GM23338 (cell line): ENCODE data around the gene RIPPLY2. TPM values are rescaled to one million over a fixed set of nuclear protein-coding genes. Genes with fewer than 3 reads are reported as not detected.

Experiments used
- ATAC-seq: fragments of 200-7000 bp; cut with Tn5 transposase; 3 replicates; pipeline ENCODE4 v1.9.1; 2020
- DNase-seq: peaks from one replicate; pipeline ENCODE4 v3.0.0-alpha.2; 2015; ENCODE audit warnings: low spot score
- H2AFZ ChIP-seq: fragments of 200-600 bp; sonication (generic); 2 replicates; pipeline ENCODE4 v1.8.0; 2016; ENCODE audit warnings: antibody characterized with exemption, mild to moderate bottlenecking, moderate library complexity
- H3F3A ChIP-seq: fragments of 200-600 bp; sonication (generic); replicated peaks from 2 replicates; pipeline ENCODE4 v1.8.0; 2017; ENCODE audit warnings: antibody characterized with exemption, mixed run types, low read depth
- H3K27ac ChIP-seq: fragments of 200-600 bp; sonication (generic); 2 replicates; pipeline ENCODE4 v1.6.1; 2016; ENCODE audit warnings: low read depth
- H3K27me3 ChIP-seq: fragments of 200-600 bp; sonication (generic); 2 replicates; pipeline ENCODE4 v1.8.0; 2016; ENCODE audit warnings: mild to moderate bottlenecking, mixed run types, moderate library complexity; ENCODE audit not compliant: insufficient read depth
- H3K36me3 ChIP-seq: fragments of 200-600 bp; sonication (generic); 2 replicates; pipeline ENCODE4 v1.8.0; 2016; ENCODE audit warnings: mild to moderate bottlenecking; ENCODE audit not compliant: insufficient read depth
- H3K4me1 ChIP-seq: fragments of 200-600 bp; sonication (generic); 2 replicates; pipeline ENCODE4 v1.8.0; 2016; ENCODE audit warnings: mild to moderate bottlenecking, moderate library complexity; ENCODE audit not compliant: insufficient read depth
- H3K4me2 ChIP-seq: fragments of 200-600 bp; sonication (generic); 2 replicates; pipeline ENCODE4 v1.7.1; 2017; ENCODE audit warnings: mixed run types
- H3K4me3 ChIP-seq: fragments of 200-600 bp; sonication (generic); 2 replicates; pipeline ENCODE4 v1.6.1; 2016; ENCODE audit warnings: mixed run types
- H3K79me2 ChIP-seq: fragments of 200-600 bp; sonication (generic); replicated peaks from 2 replicates; pipeline ENCODE4 v1.8.0; 2017; ENCODE audit warnings: mild to moderate bottlenecking; ENCODE audit not compliant: insufficient read depth
- H3K9me2 ChIP-seq: fragments of 200-600 bp; sonication (generic); 2 replicates; pipeline ENCODE4 v1.8.0; 2017; ENCODE audit not compliant: insufficient read depth
- H4K20me1 ChIP-seq: fragments of 200-600 bp; sonication (generic); replicated peaks from 2 replicates; pipeline ENCODE4 v1.8.0; 2017; ENCODE audit warnings: mild to moderate bottlenecking; ENCODE audit not compliant: insufficient read depth
- H3K27ac Mint-ChIP-seq: 2 replicates; pipeline ENCODE4 v1.8.0; 2020; ENCODE audit warnings: inconsistent platforms, mild to moderate bottlenecking, moderate library complexity, mixed read lengths
- H3K27me3 Mint-ChIP-seq: 3 replicates; pipeline ENCODE4 v1.8.0; 2022; ENCODE audit warnings: low read depth, mild to moderate bottlenecking, moderate library complexity, mixed read lengths, inconsistent platforms; ENCODE audit not compliant: insufficient read depth, poor library complexity
- H3K36me3 Mint-ChIP-seq: 3 replicates; pipeline ENCODE4 v1.8.0; 2021; ENCODE audit warnings: low read depth, mild to moderate bottlenecking, inconsistent platforms, moderate library complexity, mixed read lengths
- H3K4me1 Mint-ChIP-seq: 3 replicates; pipeline ENCODE4 v1.8.0; 2020; ENCODE audit warnings: mild to moderate bottlenecking, inconsistent platforms, mixed read lengths
- H3K4me3 Mint-ChIP-seq: 3 replicates; pipeline ENCODE4 v1.8.0; 2021; ENCODE audit warnings: moderate library complexity, mild to moderate bottlenecking, inconsistent platforms, mixed read lengths
- H3K9me3 Mint-ChIP-seq: 3 replicates; pipeline ENCODE4 v1.8.0; 2020; ENCODE audit warnings: moderate library complexity, mild to moderate bottlenecking, inconsistent platforms, mixed read lengths
- CREB1 ChIP-seq: fragments of 250-450 bp; sonication (Bioruptor Pico); IDR thresholded peaks from 2 replicates; pipeline ENCODE4 v1.5.0; 2020; ENCODE audit warnings: low read depth, mild to moderate bottlenecking, moderate library complexity
- EZH2 ChIP-seq: fragments of 200-600 bp; sonication (generic); IDR thresholded peaks from one replicate; pipeline ENCODE4 v1.8.0; 2017; ENCODE audit warnings: antibody characterized with exemption, mild to moderate bottlenecking, low read depth; ENCODE audit not compliant: unreplicated experiment
- EZH2phosphoT487 ChIP-seq: fragments of 200-600 bp; sonication (generic); IDR thresholded peaks from one replicate; pipeline ENCODE4 v1.8.1; 2018; ENCODE audit warnings: antibody characterized with exemption; ENCODE audit not compliant: unreplicated experiment
- JUNB ChIP-seq: IDR thresholded peaks from one replicate; pipeline ENCODE4 v1.6.1; 2016; ENCODE audit warnings: antibody characterized with exemption; ENCODE audit not compliant: unreplicated experiment
- NANOG ChIP-seq: IDR thresholded peaks from 2 replicates; pipeline ENCODE4 v1.6.1; 2016; ENCODE audit warnings: antibody characterized with exemption, borderline replicate concordance
- POLR2AphosphoS5 ChIP-seq: IDR thresholded peaks from 2 replicates; pipeline ENCODE4 v1.6.1; 2016; ENCODE audit warnings: antibody characterized with exemption, low read depth
- STAT1 ChIP-seq: IDR thresholded peaks from one replicate; pipeline ENCODE4 v1.6.1; 2016; ENCODE audit warnings: antibody characterized with exemption; ENCODE audit not compliant: unreplicated experiment
- ZNF114 ChIP-seq: fragments of 250-450 bp; sonication (Bioruptor Pico); IDR thresholded peaks from 2 replicates; pipeline ENCODE4 v1.5.0; 2020; ENCODE audit warnings: mild to moderate bottlenecking, moderate library complexity
- ZNF331 ChIP-seq: fragments of 250-450 bp; sonication (Bioruptor Pico); IDR thresholded peaks from 2 replicates; pipeline ENCODE4 v1.5.0; 2020; ENCODE audit warnings: low read depth, mild to moderate bottlenecking, moderate library complexity
- polyA plus RNA-seq: library from polyadenylated mRNA; unstranded; fragments of >200 nt; fragmentation: Nextera tagmentation; extraction: Ambion mirVana; gene quantifications from 2 replicates; pipeline ENCODE4 v1.2.1, GENCODE V29; 2016
- total RNA-seq: library from RNA; depleted of rRNA; stranded (reverse); fragments of >200 nt; shearing (Covaris generic); gene quantifications from 2 replicates; pipeline ENCODE4 v1.2.3, GENCODE V29; 2014
- TF ChIP-seq, protein P1 (sequence below): fragments of 250-450 bp; sonication (Bioruptor Pico); IDR thresholded peaks from 2 replicates; pipeline ENCODE4 v1.5.0; 2020; ENCODE audit warnings: mild to moderate bottlenecking, moderate library complexity
- TF ChIP-seq, protein P2 (sequence below), 2 experiments: fragments of 200-600 bp in 1 of 2; sonication (generic) in 1 of 2; conservative IDR thresholded peaks; 2 replicates each; pipeline versions ENCODE4 v1.5.1 to v1.6.1; 2016 to 2017; ENCODE audit warnings: antibody characterized with exemption in 2 of 2, low read depth in 2 of 2, mild to moderate bottlenecking in 2 of 2, moderate library complexity in 1 of 2
- TF ChIP-seq, protein P3 (sequence below): IDR thresholded peaks from one replicate; pipeline ENCODE4 v1.6.1; 2018; ENCODE audit warnings: antibody characterized with exemption; ENCODE audit not compliant: unreplicated experiment
- TF ChIP-seq, protein P4 (sequence below): IDR thresholded peaks from 2 replicates; pipeline ENCODE4 v1.6.1; 2016; ENCODE audit warnings: antibody characterized with exemption

The RIPPLY2 gene
- total and polyA plus RNA-seq, 2 experiments from 2014 or later, result 3.4 to 4.0 TPM

DNA sequence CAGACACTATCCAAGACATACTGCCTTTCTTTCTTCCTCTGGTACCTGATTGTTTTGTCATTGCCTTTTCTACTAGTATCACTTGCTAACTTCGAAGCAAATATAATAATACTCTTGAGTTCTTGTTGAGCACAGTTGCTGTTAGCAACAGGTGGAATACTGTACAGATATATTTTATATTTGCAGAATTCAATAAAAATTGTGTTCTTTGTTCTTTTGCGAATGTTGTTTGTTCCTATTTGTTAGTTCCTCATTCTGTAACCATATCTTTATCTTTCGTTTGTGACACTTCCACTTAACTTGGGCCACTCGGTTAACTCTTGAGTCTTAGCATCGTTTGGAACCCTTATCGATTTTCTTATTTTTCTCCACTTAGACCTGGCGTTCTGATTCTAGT, 7.2 kb downstream of the RIPPLY2 start:
- Histone ChIP-seq H3K9me2 (no peaks in the 10 kb centered on the region), H4K20me1 (peaks cover 19% of the 10 kb centered on the region), H3K27me3 (peaks cover 10% of the 10 kb centered on the region), H3F3A (no peaks in the 10 kb centered on the region), H3K4me3 (peak overlapping the region; percentile 98), H2AFZ (peak overlapping the region; percentile 97), H3K4me2 (peak overlapping the region; percentile 98), H3K4me1 (peaks cover 17% of the 10 kb centered on the region), H3K27ac (no peak overlapping the region), H3K79me2 (peaks cover 34% of the 10 kb centered on the region), H3K36me3 (0 out of 2 replicates have a peak, but pooled peaks cover 9% of the 10 kb centered on the region)
- TF ChIP-seq ZNF114 (CRISPR knock-in tag), result no peak
- no peak for TF ChIP-seq NANOG
- no peak for TF ChIP-seq EZH2phosphoT487
- TF ChIP-seq EZH2, result no peak
- TF ChIP-seq JUNB, result no peak
- no peak for TF ChIP-seq CREB1 (CRISPR knock-in tag)
- no peak for TF ChIP-seq ZNF331 (CRISPR knock-in tag)
- TF ChIP-seq, protein P1, sequence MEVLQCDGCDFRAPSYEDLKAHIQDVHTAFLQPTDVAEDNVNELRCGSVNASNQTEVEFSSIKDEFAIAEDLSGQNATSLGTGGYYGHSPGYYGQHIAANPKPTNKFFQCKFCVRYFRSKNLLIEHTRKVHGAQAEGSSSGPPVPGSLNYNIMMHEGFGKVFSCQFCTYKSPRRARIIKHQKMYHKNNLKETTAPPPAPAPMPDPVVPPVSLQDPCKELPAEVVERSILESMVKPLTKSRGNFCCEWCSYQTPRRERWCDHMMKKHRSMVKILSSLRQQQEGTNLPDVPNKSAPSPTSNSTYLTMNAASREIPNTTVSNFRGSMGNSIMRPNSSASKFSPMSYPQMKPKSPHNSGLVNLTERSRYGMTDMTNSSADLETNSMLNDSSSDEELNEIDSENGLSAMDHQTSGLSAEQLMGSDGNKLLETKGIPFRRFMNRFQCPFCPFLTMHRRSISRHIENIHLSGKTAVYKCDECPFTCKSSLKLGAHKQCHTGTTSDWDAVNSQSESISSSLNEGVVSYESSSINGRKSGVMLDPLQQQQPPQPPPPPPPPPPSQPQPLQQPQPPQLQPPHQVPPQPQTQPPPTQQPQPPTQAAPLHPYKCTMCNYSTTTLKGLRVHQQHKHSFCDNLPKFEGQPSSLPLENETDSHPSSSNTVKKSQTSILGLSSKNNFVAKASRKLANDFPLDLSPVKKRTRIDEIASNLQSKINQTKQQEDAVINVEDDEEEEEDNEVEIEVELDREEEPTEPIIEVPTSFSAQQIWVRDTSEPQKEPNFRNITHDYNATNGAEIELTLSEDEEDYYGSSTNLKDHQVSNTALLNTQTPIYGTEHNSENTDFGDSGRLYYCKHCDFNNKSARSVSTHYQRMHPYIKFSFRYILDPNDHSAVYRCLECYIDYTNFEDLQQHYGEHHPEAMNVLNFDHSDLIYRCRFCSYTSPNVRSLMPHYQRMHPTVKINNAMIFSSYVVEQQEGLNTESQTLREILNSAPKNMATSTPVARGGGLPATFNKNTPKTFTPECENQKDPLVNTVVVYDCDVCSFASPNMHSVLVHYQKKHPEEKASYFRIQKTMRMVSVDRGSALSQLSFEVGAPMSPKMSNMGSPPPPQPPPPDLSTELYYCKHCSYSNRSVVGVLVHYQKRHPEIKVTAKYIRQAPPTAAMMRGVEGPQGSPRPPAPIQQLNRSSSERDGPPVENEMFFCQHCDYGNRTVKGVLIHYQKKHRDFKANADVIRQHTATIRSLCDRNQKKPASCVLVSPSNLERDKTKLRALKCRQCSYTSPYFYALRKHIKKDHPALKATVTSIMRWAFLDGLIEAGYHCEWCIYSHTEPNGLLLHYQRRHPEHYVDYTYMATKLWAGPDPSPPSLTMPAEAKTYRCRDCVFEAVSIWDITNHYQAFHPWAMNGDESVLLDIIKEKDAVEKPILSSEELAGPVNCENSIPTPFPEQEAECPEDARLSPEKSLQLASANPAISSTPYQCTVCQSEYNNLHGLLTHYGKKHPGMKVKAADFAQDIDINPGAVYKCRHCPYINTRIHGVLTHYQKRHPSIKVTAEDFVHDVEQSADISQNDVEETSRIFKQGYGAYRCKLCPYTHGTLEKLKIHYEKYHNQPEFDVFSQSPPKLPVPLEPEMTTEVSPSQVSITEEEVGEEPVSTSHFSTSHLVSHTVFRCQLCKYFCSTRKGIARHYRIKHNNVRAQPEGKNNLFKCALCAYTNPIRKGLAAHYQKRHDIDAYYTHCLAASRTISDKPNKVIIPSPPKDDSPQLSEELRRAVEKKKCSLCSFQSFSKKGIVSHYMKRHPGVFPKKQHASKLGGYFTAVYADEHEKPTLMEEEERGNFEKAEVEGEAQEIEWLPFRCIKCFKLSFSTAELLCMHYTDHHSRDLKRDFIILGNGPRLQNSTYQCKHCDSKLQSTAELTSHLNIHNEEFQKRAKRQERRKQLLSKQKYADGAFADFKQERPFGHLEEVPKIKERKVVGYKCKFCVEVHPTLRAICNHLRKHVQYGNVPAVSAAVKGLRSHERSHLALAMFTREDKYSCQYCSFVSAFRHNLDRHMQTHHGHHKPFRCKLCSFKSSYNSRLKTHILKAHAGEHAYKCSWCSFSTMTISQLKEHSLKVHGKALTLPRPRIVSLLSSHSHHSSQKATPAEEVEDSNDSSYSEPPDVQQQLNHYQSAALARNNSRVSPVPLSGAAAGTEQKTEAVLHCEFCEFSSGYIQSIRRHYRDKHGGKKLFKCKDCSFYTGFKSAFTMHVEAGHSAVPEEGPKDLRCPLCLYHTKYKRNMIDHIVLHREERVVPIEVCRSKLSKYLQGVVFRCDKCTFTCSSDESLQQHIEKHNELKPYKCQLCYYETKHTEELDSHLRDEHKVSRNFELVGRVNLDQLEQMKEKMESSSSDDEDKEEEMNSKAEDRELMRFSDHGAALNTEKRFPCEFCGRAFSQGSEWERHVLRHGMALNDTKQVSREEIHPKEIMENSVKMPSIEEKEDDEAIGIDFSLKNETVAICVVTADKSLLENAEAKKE (CRISPR knock-in tag), result no peak
- TF ChIP-seq, protein P2, sequence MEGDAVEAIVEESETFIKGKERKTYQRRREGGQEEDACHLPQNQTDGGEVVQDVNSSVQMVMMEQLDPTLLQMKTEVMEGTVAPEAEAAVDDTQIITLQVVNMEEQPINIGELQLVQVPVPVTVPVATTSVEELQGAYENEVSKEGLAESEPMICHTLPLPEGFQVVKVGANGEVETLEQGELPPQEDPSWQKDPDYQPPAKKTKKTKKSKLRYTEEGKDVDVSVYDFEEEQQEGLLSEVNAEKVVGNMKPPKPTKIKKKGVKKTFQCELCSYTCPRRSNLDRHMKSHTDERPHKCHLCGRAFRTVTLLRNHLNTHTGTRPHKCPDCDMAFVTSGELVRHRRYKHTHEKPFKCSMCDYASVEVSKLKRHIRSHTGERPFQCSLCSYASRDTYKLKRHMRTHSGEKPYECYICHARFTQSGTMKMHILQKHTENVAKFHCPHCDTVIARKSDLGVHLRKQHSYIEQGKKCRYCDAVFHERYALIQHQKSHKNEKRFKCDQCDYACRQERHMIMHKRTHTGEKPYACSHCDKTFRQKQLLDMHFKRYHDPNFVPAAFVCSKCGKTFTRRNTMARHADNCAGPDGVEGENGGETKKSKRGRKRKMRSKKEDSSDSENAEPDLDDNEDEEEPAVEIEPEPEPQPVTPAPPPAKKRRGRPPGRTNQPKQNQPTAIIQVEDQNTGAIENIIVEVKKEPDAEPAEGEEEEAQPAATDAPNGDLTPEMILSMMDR (conservative IDR thresholded peaks at IDR 0.05; ENCODE audit: low read depth in 2 of 2), result no peak
- TF ChIP-seq, protein P3, sequence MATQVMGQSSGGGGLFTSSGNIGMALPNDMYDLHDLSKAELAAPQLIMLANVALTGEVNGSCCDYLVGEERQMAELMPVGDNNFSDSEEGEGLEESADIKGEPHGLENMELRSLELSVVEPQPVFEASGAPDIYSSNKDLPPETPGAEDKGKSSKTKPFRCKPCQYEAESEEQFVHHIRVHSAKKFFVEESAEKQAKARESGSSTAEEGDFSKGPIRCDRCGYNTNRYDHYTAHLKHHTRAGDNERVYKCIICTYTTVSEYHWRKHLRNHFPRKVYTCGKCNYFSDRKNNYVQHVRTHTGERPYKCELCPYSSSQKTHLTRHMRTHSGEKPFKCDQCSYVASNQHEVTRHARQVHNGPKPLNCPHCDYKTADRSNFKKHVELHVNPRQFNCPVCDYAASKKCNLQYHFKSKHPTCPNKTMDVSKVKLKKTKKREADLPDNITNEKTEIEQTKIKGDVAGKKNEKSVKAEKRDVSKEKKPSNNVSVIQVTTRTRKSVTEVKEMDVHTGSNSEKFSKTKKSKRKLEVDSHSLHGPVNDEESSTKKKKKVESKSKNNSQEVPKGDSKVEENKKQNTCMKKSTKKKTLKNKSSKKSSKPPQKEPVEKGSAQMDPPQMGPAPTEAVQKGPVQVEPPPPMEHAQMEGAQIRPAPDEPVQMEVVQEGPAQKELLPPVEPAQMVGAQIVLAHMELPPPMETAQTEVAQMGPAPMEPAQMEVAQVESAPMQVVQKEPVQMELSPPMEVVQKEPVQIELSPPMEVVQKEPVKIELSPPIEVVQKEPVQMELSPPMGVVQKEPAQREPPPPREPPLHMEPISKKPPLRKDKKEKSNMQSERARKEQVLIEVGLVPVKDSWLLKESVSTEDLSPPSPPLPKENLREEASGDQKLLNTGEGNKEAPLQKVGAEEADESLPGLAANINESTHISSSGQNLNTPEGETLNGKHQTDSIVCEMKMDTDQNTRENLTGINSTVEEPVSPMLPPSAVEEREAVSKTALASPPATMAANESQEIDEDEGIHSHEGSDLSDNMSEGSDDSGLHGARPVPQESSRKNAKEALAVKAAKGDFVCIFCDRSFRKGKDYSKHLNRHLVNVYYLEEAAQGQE, result no peak
- TF ChIP-seq, protein P4, sequence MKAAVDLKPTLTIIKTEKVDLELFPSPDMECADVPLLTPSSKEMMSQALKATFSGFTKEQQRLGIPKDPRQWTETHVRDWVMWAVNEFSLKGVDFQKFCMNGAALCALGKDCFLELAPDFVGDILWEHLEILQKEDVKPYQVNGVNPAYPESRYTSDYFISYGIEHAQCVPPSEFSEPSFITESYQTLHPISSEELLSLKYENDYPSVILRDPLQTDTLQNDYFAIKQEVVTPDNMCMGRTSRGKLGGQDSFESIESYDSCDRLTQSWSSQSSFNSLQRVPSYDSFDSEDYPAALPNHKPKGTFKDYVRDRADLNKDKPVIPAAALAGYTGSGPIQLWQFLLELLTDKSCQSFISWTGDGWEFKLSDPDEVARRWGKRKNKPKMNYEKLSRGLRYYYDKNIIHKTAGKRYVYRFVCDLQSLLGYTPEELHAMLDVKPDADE, result no peak
- no peak for TF ChIP-seq POLR2AphosphoS5
- no peak for TF ChIP-seq STAT1
- Mint-ChIP-seq H3K4me1 (peaks cover 22% of the 10 kb centered on the region), H3K9me3 (no peaks in the 10 kb centered on the region), H3K36me3 (peaks cover 12% of the 10 kb centered on the region; the same call in 2 of the 3 replicates), H3K27me3 (peaks cover 5% of the 10 kb centered on the region), H3K27ac (no peak overlapping the region), H3K4me3 (peak overlapping the region; percentile 98)
- ATAC-seq (no peak), DNase-seq (no peak)
